Karpas-422 (cell line): ENCODE measurements around the gene HELZ2. TPM values are rescaled to one million over a fixed set of nuclear protein-coding genes. Genes with fewer than 3 reads are reported as not detected.

Experiments used
- DNase-seq: peaks from one replicate; pipeline ENCODE4 v3.0.0-alpha.2; 2015
- H2AFZ ChIP-seq: fragments of 200-600 bp; sonication (generic); 2 replicates; pipeline ENCODE4 v1.6.1; 2014; ENCODE audit warnings: antibody characterized with exemption, low read length, mixed read lengths
- H3K27ac ChIP-seq: fragments of 200-600 bp; sonication (generic); 2 replicates; pipeline ENCODE4 v1.5.1; 2014; ENCODE audit warnings: mild to moderate bottlenecking, low read length, moderate library complexity
- H3K27me3 ChIP-seq: fragments of 200-600 bp; sonication (generic); 2 replicates; pipeline ENCODE4 v1.6.1; 2014; ENCODE audit warnings: low read length, mixed read lengths
- H3K36me3 ChIP-seq: fragments of 200-600 bp; sonication (generic); 2 replicates; pipeline ENCODE4 v1.6.1; 2014; ENCODE audit warnings: low read length, mixed read lengths; ENCODE audit not compliant: insufficient read depth
- H3K4me1 ChIP-seq: fragments of 200-600 bp; sonication (generic); 2 replicates; pipeline ENCODE4 v1.6.1; 2014; ENCODE audit warnings: mild to moderate bottlenecking, low read length, mixed read lengths
- H3K4me2 ChIP-seq: fragments of 200-600 bp; sonication (generic); 2 replicates; pipeline ENCODE4 v1.6.1; 2014; ENCODE audit warnings: low read length, low read depth, mild to moderate bottlenecking; ENCODE audit not compliant: poor library complexity, severe bottlenecking
- H3K4me3 ChIP-seq: fragments of 200-600 bp; sonication (generic); 2 replicates; pipeline ENCODE4 v1.5.1; 2014; ENCODE audit warnings: mild to moderate bottlenecking, antibody characterized with exemption, low read length, mixed read lengths
- H3K79me2 ChIP-seq: fragments of 200-600 bp; sonication (generic); 2 replicates; pipeline ENCODE4 v1.6.1; 2014; ENCODE audit warnings: mild to moderate bottlenecking, low read length, mixed read lengths
- H3K9ac ChIP-seq: fragments of 200-600 bp; sonication (generic); 2 replicates; pipeline ENCODE4 v1.6.0; 2014; ENCODE audit warnings: low read length
- H3K9me2 ChIP-seq: fragments of 200-600 bp; sonication (generic), shearing (Covaris generic); replicated peaks from 2 replicates; pipeline ENCODE4 v1.6.0; 2014; ENCODE audit warnings: mild to moderate bottlenecking, low read length, moderate library complexity; ENCODE audit not compliant: insufficient read depth
- H3K9me3 ChIP-seq: fragments of 300-700, 200-600 bp; sonication (generic); 2 replicates; pipeline ENCODE4 v1.6.1; 2014; ENCODE audit warnings: low read length, mixed read lengths
- H4K20me1 ChIP-seq: fragments of 200-600 bp; sonication (generic); 2 replicates; pipeline ENCODE4 v1.6.1; 2014; ENCODE audit warnings: mild to moderate bottlenecking, antibody characterized with exemption, low read length, low read depth; ENCODE audit not compliant: insufficient read depth
- total RNA-seq: library from RNA; depleted of rRNA; stranded (reverse); fragments of >200 nt; shearing (Covaris generic); gene quantifications from 2 replicates; pipeline ENCODE4 v1.2.3, GENCODE V29; 2014; ENCODE audit warnings: low replicate concordance

Gene HELZ2
- total RNA-seq, 1 experiment from 2014 or later: 15.8 TPM

- H2AFZ ChIP-seq: no peak overlapping the region
- H3K9ac ChIP-seq: no peak overlapping the region
- no peak overlapping the region for H3K4me2 ChIP-seq
- no peaks in the 10 kb centered on the region for H3K36me3 ChIP-seq
- H3K27ac ChIP-seq: no peak overlapping the region
- no peaks in the 10 kb centered on the region for H3K9me2 ChIP-seq
- no peaks in the 10 kb centered on the region for H3K9me3 ChIP-seq
- H4K20me1 ChIP-seq: no peaks in the 10 kb centered on the region
- no peaks in the 10 kb centered on the region for H3K27me3 ChIP-seq
- DNase-seq: no peak
- H3K4me1 ChIP-seq: no peaks in the 10 kb centered on the region
- H3K79me2 ChIP-seq: no peaks in the 10 kb centered on the region
- H3K4me3 ChIP-seq: no peak overlapping the region
Observed at GRCh38 chr20:63592661-63593060, 18.6 kb upstream of the HELZ2 start.

- no peaks in the 10 kb centered on the region for H4K20me1 ChIP-seq
- no peak overlapping the region for H3K9ac ChIP-seq
- H3K4me2 ChIP-seq: no peak overlapping the region
- H3K9me2 ChIP-seq: no peaks in the 10 kb centered on the region
- no peak overlapping the region for H3K4me3 ChIP-seq
- H3K4me1 ChIP-seq: no peaks in the 10 kb centered on the region
- H3K36me3 ChIP-seq: no peaks in the 10 kb centered on the region
- no peaks in the 10 kb centered on the region for H3K79me2 ChIP-seq
- H3K27ac ChIP-seq: no peak overlapping the region
- no peak for DNase-seq
- no peaks in the 10 kb centered on the region for H3K27me3 ChIP-seq
- no peak overlapping the region for H2AFZ ChIP-seq
- no peaks in the 10 kb centered on the region for H3K9me3 ChIP-seq
Observed at GRCh38 chr20:63591786-63592355, 17.8 kb upstream of the HELZ2 start.

- H4K20me1 ChIP-seq: no peaks in the 10 kb centered on the region
- no peak for DNase-seq
- H3K79me2 ChIP-seq: no peaks in the 10 kb centered on the region
- no peaks in the 10 kb centered on the region for H3K27me3 ChIP-seq
- no peaks in the 10 kb centered on the region for H3K36me3 ChIP-seq
- no peaks in the 10 kb centered on the region for H3K9me3 ChIP-seq
- H3K4me1 ChIP-seq: no peaks in the 10 kb centered on the region
- no peak overlapping the region for H3K27ac ChIP-seq
- no peak overlapping the region for H3K9ac ChIP-seq
- H3K9me2 ChIP-seq: no peaks in the 10 kb centered on the region
- H3K4me3 ChIP-seq: no peak overlapping the region
- no peak overlapping the region for H2AFZ ChIP-seq
- H3K4me2 ChIP-seq: no peak overlapping the region
Observed at GRCh38 chr20:63591147-63591533, 17.1 kb upstream of the HELZ2 start.

GRCh38 chr20:63590218-63591146, 16.4 kb upstream of the HELZ2 start:
- no peaks in the 10 kb centered on the region for H4K20me1 ChIP-seq
- no peak overlapping the region for H3K4me3 ChIP-seq
- H3K27me3 ChIP-seq: no peaks in the 10 kb centered on the region
- H2AFZ ChIP-seq: no peak overlapping the region
- DNase-seq: no peak
- no peaks in the 10 kb centered on the region for H3K4me1 ChIP-seq
- H3K27ac ChIP-seq: no peak overlapping the region
- no peaks in the 10 kb centered on the region for H3K36me3 ChIP-seq
- H3K9me2 ChIP-seq: no peaks in the 10 kb centered on the region
- H3K4me2 ChIP-seq: no peak overlapping the region
- H3K9me3 ChIP-seq: no peaks in the 10 kb centered on the region
- no peaks in the 10 kb centered on the region for H3K79me2 ChIP-seq
- H3K9ac ChIP-seq: no peak overlapping the region

GRCh38 chr20:63589261-63590217, 15.5 kb upstream of the HELZ2 start:
- no peak for DNase-seq
- no peak overlapping the region for H3K27ac ChIP-seq
- H3K9me2 ChIP-seq: no peaks in the 10 kb centered on the region
- H3K4me3 ChIP-seq: no peak overlapping the region
- H3K9ac ChIP-seq: no peak overlapping the region
- no peak overlapping the region for H2AFZ ChIP-seq
- H4K20me1 ChIP-seq: no peaks in the 10 kb centered on the region
- H3K4me2 ChIP-seq: no peak overlapping the region
- H3K4me1 ChIP-seq: no peaks in the 10 kb centered on the region
- no peaks in the 10 kb centered on the region for H3K27me3 ChIP-seq
- no peaks in the 10 kb centered on the region for H3K79me2 ChIP-seq
- H3K36me3 ChIP-seq: no peaks in the 10 kb centered on the region
- H3K9me3 ChIP-seq: no peaks in the 10 kb centered on the region

DNA sequence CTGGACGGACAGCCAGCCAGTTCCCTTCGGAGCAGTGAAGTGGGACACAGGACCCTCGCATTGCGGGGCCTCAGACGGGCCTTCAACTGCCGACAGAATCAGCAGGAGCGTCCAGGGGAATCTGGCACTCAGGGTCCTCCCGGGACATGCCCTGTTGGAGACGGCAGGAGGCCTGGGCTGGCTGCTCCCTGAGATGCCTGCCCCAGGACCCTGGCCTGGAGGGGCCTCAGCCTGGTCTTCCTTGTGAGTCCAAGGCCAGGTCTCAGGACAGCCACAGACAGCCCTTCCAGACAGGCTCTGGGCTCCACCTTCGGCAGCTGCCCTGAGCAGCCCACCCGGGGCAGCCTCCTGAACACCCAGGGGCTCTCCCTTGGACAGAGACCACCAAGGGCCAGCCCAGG, 14.6 kb upstream of the HELZ2 start:
- H2AFZ ChIP-seq: no peak overlapping the region
- H3K9me2 ChIP-seq: no peaks in the 10 kb centered on the region
- H3K9me3 ChIP-seq: no peaks in the 10 kb centered on the region
- no peaks in the 10 kb centered on the region for H3K27me3 ChIP-seq
- DNase-seq: no peak
- H3K4me3 ChIP-seq: no peak overlapping the region
- H3K79me2 ChIP-seq: no peaks in the 10 kb centered on the region
- no peaks in the 10 kb centered on the region for H3K4me1 ChIP-seq
- H3K9ac ChIP-seq: no peak overlapping the region
- H3K4me2 ChIP-seq: no peak overlapping the region
- H3K27ac ChIP-seq: no peak overlapping the region
- no peaks in the 10 kb centered on the region for H4K20me1 ChIP-seq
- no peaks in the 10 kb centered on the region for H3K36me3 ChIP-seq

DNA sequence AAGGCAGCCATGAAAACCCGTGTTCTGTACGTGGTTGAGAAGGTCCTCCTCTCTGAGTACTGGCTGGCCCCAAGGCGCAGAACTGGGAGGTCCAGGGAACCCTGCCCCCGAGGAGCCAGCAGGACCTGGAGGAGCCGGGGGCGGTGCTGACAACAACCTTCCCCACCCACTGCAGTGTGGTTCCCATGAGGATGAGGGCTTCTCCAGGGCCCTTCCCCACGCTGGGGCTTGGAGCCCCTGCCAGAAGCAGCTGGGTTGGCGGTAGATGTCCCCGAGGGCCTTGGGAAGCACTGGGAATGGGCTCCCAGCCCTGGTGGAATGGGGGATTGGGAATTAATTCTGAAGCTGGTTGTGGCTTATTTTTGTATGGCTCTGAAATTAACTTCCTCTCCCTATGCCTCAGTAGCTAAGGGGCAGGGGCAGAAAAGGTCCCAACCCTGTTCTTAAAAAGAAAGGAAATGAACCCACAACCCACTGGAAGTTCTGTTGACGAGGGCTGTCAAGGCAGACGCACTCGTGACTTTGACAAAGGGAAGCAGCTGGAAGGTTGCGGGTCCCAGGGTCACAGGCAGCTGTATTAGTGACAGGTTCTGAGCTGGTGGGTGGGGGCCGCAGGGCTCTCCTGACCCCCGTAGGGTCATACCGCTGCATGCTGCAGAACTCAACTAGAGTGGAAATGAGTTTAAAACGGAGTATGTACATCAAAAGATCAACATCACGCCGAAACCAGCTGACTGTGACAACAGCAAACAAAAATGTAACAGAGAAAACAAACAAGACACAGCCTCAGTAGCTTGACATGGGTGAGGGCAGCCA, 13.9 kb upstream of the HELZ2 start:
- Histone ChIP-seq H3K36me3 (no peaks in the 10 kb centered on the region), H3K4me3 (no peak overlapping the region), H3K4me2 (no peak overlapping the region), H3K79me2 (no peaks in the 10 kb centered on the region), H4K20me1 (no peaks in the 10 kb centered on the region), H3K9ac (no peak overlapping the region), H3K4me1 (no peaks in the 10 kb centered on the region), H2AFZ (no peak overlapping the region), H3K27ac (no peak overlapping the region), H3K27me3 (no peaks in the 10 kb centered on the region), H3K9me2 (no peaks in the 10 kb centered on the region), H3K9me3 (no peaks in the 10 kb centered on the region)
- no peak for DNase-seq
